Epithelial cell of esophagus (primary cell): ENCODE measurements around the gene SMS.
"Not testable (repeated sequence)": the region's sequence is repeated elsewhere in the genome, so short reads cannot be mapped to it uniquely, and the experiment has no call there.

Experiments
- DNase-seq: peaks from one replicate; pipeline ENCODE4 v3.0.0; 2010; ENCODE audit warnings: low read depth
- H3K4me3 ChIP-seq: 2 replicates; pipeline ENCODE4 v1.5.1; 2011; ENCODE audit warnings: mild to moderate bottlenecking, low read length, control low read depth
- TF ChIP-seq, protein P1 (sequence below): IDR thresholded peaks from 2 replicates; pipeline ENCODE4 v1.5.1; 2011; ENCODE audit warnings: low read depth, mild to moderate bottlenecking, low read length, control low read depth, inconsistent platforms; ENCODE audit not compliant: insufficient read depth; ENCODE audit errors: missing control alignments

SMS gene

DNA sequence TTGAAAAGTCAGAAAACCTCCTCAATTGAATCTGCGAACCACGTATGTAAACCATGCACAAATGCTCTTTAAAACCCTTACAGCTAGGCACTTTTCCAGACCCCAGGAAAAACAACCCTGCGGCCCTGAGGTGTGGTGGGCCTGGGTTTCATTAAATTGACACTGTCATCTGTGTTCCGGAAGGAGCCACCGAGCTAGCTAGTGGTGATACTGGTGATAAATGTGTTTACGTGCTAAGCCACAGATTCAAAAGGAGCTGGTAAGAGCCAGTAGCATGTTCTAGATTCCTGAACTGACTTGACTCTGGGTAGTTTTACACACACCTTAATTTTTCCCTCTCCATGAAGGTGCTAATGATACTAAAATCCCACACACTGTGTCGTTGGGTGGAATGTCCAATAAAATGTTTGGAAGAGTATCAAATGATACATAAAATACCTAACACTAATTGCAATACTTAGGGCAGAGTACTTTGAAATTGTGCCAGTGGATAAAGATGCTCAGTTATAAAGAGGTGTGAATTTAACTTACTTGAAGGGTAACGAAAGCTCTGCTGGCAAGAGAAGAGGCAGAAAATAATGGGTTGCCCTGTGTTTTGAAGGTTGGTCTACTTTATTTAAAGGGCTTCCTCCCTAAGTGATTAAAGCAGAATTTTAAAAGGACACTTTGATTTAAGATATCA, 8.5 kb downstream of the SMS start:
- TF ChIP-seq, protein P1, sequence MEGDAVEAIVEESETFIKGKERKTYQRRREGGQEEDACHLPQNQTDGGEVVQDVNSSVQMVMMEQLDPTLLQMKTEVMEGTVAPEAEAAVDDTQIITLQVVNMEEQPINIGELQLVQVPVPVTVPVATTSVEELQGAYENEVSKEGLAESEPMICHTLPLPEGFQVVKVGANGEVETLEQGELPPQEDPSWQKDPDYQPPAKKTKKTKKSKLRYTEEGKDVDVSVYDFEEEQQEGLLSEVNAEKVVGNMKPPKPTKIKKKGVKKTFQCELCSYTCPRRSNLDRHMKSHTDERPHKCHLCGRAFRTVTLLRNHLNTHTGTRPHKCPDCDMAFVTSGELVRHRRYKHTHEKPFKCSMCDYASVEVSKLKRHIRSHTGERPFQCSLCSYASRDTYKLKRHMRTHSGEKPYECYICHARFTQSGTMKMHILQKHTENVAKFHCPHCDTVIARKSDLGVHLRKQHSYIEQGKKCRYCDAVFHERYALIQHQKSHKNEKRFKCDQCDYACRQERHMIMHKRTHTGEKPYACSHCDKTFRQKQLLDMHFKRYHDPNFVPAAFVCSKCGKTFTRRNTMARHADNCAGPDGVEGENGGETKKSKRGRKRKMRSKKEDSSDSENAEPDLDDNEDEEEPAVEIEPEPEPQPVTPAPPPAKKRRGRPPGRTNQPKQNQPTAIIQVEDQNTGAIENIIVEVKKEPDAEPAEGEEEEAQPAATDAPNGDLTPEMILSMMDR: no peak
- H3K4me3 ChIP-seq: no peak overlapping the region
- DNase-seq: no peak

DNA sequence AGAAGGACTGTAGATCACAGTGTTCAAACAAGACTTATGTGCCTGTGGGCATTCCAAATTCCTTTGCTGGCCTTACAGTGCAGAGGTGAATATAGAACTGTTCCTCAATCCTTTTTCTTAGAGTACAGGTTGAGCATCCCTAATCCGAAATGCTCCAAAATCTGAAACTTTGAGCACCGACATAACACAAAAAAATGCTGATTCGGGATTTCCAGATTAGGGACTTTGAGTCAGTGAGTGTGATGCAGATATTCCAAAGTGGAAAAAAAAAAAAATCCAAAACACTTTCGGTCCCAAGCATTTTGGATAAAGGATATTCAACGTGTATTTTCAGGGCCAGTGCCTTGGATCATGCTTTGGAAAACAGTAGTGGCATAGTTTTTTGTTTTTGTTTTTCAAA, 9.2 kb downstream of the SMS start:
- no peak for DNase-seq
- no peak overlapping the region for H3K4me3 ChIP-seq
- TF ChIP-seq, protein P1: no peak

DNA sequence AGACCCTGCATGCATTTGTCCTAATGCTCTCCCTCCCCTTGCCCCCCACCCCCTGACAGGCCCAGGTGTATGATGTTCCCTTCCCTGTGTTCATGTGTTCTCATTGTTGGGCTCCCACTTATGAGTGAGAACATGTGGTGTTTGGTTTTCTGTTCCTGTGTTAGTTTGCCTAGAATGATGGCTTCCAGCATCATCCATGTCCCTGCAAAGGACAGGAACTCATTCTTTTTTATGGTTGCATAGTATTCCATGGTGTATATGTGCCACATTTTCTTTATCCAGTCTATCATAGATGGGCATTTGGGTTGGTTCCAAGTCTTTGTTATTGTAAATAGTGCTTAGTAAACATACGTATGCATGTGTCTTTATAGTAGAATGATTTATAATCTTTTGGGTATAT, 10.0 kb downstream of the SMS start:
- DNase-seq, H3K4me3 ChIP-seq: not testable (repeated sequence)

DNA sequence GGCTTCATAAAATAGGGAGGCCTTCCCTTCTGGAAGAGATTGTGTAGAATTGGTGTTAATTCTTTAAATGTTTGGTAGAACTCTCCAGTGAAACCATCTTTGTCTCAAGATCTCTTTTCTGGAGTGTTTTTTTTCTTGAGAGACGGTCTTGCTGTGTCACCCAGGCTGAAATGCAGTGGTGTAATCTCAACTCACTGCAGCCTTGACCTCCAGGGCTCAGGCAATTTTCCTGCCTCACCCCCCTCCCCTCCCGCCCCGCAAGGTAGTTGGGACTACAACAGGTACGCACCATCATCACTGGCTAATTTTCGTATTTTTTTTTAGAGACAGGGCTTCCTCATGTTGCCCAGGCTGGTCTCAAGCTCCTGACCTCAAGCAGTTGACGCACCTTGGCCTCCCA, 12.1 kb downstream of the SMS start:
- no peak overlapping the region for H3K4me3 ChIP-seq
- no peak for DNase-seq
- TF ChIP-seq, protein P1: no peak

DNA sequence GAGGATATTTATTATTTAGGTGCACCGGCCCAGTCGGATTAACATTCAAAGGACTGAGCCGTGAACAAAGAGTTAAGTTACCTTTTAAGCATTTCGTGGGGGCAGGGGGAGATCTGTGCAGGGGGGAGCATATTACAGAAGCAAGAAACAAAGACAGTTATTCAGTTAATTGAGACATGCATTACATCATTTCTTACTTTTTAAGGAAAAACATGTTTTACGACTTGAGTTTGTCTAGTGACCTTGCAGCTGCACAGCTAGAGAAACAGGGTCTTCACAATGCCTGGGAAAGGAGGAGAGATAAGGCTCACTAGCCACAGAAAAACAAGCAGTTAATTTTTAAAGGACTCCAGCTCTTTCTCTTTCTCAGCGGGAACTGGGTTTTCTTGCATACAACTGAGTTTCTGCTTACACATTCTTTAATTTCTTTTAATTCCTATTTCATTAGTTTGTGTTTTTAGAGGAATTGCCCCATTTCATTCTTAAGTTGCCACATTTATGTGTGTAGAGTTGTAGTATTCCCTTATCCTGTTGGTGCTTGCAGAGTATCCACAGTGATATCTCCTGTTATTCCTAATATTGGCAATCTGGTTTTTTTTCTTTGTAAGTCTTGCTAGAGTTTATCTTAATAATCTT, 12.8 kb downstream of the SMS start:
- not testable (repeated sequence) for DNase-seq, H3K4me3 ChIP-seq

DNA sequence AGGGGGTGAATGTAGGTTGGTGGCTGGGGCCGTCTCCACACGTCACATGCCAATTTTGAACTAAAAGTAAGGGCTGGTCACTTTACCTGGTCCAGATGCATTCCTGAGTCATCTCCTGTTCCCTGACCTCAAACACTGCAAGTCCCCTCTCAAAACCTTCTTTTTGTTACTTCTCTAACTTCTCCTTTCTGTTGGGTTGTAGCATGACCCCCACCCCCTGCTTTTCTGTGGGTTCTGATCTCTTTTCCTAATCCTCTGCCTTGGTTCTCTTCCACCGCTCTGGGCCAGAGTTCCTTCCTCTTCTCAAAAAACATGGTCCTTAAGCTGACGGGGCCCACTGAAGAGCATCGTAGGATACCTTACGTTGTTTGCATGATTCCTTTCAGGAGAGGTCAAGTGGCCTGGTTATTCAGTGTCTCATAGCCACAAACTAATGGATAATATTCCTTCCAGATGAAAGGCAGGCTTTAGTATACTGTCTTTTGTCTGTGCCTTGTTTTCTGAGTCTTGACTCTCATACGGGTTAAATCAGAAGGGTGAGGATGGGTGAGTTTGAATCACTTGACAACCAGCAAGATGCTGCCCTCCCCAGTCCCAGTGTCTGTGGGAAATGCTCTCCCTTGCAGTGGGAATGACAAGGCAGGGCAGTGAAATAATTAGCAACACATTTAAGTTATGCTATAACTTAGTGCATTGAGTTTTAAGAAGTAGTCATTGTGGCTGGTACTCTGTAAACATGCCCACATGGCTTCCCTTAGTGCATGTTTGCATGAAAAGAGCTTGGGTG, 15.1 kb downstream of the SMS start:
- no peak for DNase-seq
- H3K4me3 ChIP-seq: no peak overlapping the region
- TF ChIP-seq, protein P1: no peak

DNA sequence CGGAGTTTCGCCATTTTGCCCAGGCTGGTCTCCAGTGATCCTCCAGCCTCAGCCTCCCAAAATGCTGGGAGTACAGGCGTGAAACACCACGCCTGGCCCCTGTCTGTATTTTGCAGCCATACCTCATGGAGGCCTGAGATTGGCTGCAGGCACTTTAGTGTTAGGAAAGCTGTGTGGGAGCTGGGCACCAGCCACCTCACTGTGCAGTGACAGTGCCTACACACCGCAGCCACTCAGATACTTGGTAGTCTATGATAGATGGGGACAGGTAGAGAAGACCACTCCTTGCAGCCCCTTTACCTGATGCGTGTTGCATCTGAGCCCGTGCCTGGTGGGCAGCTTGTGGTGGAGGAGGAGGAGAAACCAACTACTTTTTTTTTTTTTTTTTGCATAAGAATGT, 16.3 kb downstream of the SMS start:
- DNase-seq: no peak
- no peak overlapping the region for H3K4me3 ChIP-seq
- TF ChIP-seq, protein P1: no peak

DNA sequence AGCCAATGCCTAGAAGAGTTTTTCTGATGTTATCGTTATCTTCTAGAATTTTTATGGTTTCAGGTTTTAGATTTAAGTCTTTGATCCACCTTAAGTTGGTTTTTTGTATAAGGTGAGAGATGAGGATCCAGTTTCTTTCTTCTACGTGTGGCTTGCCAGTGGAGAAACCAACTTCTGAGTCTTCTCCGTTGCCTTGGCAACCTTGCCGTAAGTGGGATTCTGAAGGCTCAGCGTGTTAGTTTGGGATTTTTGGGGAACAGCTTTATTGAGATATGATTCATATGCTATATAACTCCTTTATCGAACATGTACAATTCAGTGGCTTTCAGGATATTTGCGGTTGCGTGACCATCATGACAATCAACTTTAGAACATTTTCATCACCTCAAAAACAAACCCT, 17.7 kb downstream of the SMS start:
- no peak for DNase-seq

More for the DNA sequence above, 17.7 kb downstream of the SMS start:
- no peak overlapping the region for H3K4me3 ChIP-seq
- TF ChIP-seq, protein P1: no peak
